Measurements from ENCODE around the gene C19orf38.
A peak's percentile ranks its signal among the peaks of the same experiment; 100 is the strongest.

C19orf38 gene

DNA sequence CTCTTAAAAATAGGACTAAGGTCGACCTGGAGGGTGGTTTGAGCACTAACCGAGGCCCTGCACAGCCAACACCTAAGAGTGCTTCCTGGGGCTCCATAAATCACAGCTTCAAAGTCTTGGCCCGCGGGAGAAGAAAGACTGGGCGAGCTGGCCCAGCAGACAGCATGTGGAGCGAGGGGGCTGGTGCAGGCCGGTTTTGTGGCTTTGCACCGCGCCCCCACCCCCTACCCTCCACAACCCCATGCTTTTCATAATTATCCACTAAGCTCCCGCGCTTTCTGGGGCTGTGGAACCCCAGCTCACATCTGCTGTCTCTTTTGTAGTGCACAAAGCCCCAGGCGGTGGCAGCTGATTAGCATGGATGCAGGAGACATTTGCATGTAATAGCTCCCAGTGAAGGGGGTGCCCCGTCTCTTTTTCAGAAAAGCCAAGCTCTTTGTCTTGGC is 40.2 kb downstream of the C19orf38 start:
- Histone ChIP-seq H3K27me3 (ENCODE audit: control insufficient read depth in 2 of 2, insufficient read depth in 2 of 2, low read length in 2 of 2) (no peaks in the 10 kb centered on the region), H3K4me1 (ENCODE audit: control insufficient read depth in 2 of 2, insufficient read depth in 2 of 2, low read length in 2 of 2) (peaks cover 15 to 25% of the 10 kb centered on the region in 2 donors), H3K27ac (ENCODE audit: low read depth in 2 of 2, low read length in 2 of 2) (peak overlapping the region in 1 of 2 donors; percentile 16), H3K9me3 (ENCODE audit: control insufficient read depth in 2 of 2, low read length in 2 of 2) (no peaks in the 10 kb centered on the region), H3K4me3 (ENCODE audit: low read length in 2 of 2) (no peak overlapping the region), H3K36me3 (ENCODE audit: control insufficient read depth in 2 of 2, insufficient read depth in 2 of 2, low read length in 2 of 2) (peaks cover 0 to 2% of the 10 kb centered on the region in 2 donors), H3K9ac (ENCODE audit: low read depth in 1 of 2, low read length in 2 of 2) (no peak overlapping the region)

GRCh38 chr19:10889880-10890279 is 41.7 kb downstream of the C19orf38 start:
- Histone ChIP-seq H3K4me1 (ENCODE audit: control insufficient read depth in 2 of 2, insufficient read depth in 2 of 2, low read length in 2 of 2) (peaks cover 15 to 25% of the 10 kb centered on the region in 2 donors), H3K27ac (ENCODE audit: low read depth in 2 of 2, low read length in 2 of 2) (no peak overlapping the region), H3K4me3 (ENCODE audit: low read length in 2 of 2) (no peak overlapping the region), H3K9me3 (ENCODE audit: control insufficient read depth in 2 of 2, low read length in 2 of 2) (no peaks in the 10 kb centered on the region), H3K27me3 (ENCODE audit: control insufficient read depth in 2 of 2, insufficient read depth in 2 of 2, low read length in 2 of 2) (no peaks in the 10 kb centered on the region), H3K36me3 (ENCODE audit: control insufficient read depth in 2 of 2, insufficient read depth in 2 of 2, low read length in 2 of 2) (peaks cover 0 to 2% of the 10 kb centered on the region in 2 donors), H3K9ac (ENCODE audit: low read depth in 1 of 2, low read length in 2 of 2) (no peak overlapping the region)

GRCh38 chr19:10891405-10892086 is 43.3 kb downstream of the C19orf38 start:
- Histone ChIP-seq H3K27ac (ENCODE audit: low read depth in 2 of 2, low read length in 2 of 2) (peak overlapping the region; percentile 82 to 94), H3K9me3 (ENCODE audit: control insufficient read depth in 2 of 2, low read length in 2 of 2) (no peaks in the 10 kb centered on the region)

DNA sequence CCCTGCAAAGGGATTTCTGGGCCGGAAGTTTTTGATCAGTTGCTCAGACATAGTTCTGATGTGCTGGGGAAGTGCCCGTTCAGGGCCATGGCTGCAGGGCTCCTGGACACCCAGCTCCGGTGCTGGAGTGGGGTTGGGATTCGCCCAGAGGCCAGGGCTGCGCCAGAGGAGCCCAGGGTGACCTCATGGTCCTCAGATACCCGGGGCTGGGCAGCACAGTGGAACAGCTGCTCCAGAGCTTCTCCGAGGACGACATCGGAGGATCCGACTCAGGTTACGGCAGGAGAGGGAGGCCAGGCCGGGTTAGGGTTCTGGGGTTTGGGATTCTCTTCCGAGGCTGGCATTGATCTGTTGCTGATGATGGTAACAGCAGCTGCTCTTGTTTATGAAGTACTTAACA is 44.0 kb downstream of the C19orf38 start:
- peak overlapping the region in 1 of 2 donors; percentile 31 for H3K4me3 ChIP-seq (ENCODE audit: low read length in 2 of 2)
- H3K36me3 ChIP-seq (ENCODE audit: control insufficient read depth in 2 of 2, insufficient read depth in 2 of 2, low read length in 2 of 2), result no peaks in the 10 kb centered on the region
- H3K4me1 ChIP-seq (ENCODE audit: control insufficient read depth in 2 of 2, insufficient read depth in 2 of 2, low read length in 2 of 2), result peaks cover 25 to 36% of the 10 kb centered on the region in 2 donors
- no peaks in the 10 kb centered on the region for H3K27me3 ChIP-seq (ENCODE audit: control insufficient read depth in 2 of 2, insufficient read depth in 2 of 2, low read length in 2 of 2)
- H3K27ac ChIP-seq (ENCODE audit: low read depth in 2 of 2, low read length in 2 of 2), result peak overlapping the region; percentile 82 to 94
- no peaks in the 10 kb centered on the region for H3K9me3 ChIP-seq (ENCODE audit: control insufficient read depth in 2 of 2, low read length in 2 of 2)
- H3K9ac ChIP-seq (ENCODE audit: low read depth in 1 of 2, low read length in 2 of 2), result peak overlapping the region; percentile 44 to 58

More at GRCh38 chr19:10891405-10892086, 43.3 kb downstream of the C19orf38 start:
- H3K4me1 ChIP-seq (ENCODE audit: control insufficient read depth in 2 of 2, insufficient read depth in 2 of 2, low read length in 2 of 2), result peaks cover 18 to 29% of the 10 kb centered on the region in 2 donors
- H3K36me3 ChIP-seq (ENCODE audit: control insufficient read depth in 2 of 2, insufficient read depth in 2 of 2, low read length in 2 of 2), result peaks cover 0 to 2% of the 10 kb centered on the region in 2 donors
- no peaks in the 10 kb centered on the region for H3K27me3 ChIP-seq (ENCODE audit: control insufficient read depth in 2 of 2, insufficient read depth in 2 of 2, low read length in 2 of 2)
- H3K4me3 ChIP-seq (ENCODE audit: low read length in 2 of 2), result peak overlapping the region; percentile 5 to 41
- H3K9ac ChIP-seq (ENCODE audit: low read depth in 1 of 2, low read length in 2 of 2), result peak overlapping the region; percentile 58

GRCh38 chr19:10894911-10895213 is 46.6 kb downstream of the C19orf38 start:
- Histone ChIP-seq H3K4me3 (ENCODE audit: low read length in 2 of 2) (no peak overlapping the region), H3K36me3 (ENCODE audit: control insufficient read depth in 2 of 2, insufficient read depth in 2 of 2, low read length in 2 of 2) (no peaks in the 10 kb centered on the region), H3K9ac (ENCODE audit: low read depth in 1 of 2, low read length in 2 of 2) (no peak overlapping the region), H3K4me1 (ENCODE audit: control insufficient read depth in 2 of 2, insufficient read depth in 2 of 2, low read length in 2 of 2) (peaks cover 39 to 42% of the 10 kb centered on the region in 2 donors), H3K9me3 (ENCODE audit: control insufficient read depth in 2 of 2, low read length in 2 of 2) (no peaks in the 10 kb centered on the region), H3K27me3 (ENCODE audit: control insufficient read depth in 2 of 2, insufficient read depth in 2 of 2, low read length in 2 of 2) (no peaks in the 10 kb centered on the region), H3K27ac (ENCODE audit: low read depth in 2 of 2, low read length in 2 of 2) (no peak overlapping the region)

- no peaks in the 10 kb centered on the region for H3K36me3 ChIP-seq (ENCODE audit: control insufficient read depth in 2 of 2, insufficient read depth in 2 of 2, low read length in 2 of 2)
- no peaks in the 10 kb centered on the region for H3K27me3 ChIP-seq (ENCODE audit: control insufficient read depth in 2 of 2, insufficient read depth in 2 of 2, low read length in 2 of 2)
- no peak overlapping the region for H3K4me3 ChIP-seq (ENCODE audit: low read length in 2 of 2)
- H3K27ac ChIP-seq (ENCODE audit: low read depth in 2 of 2, low read length in 2 of 2), result no peak overlapping the region
- peaks cover 44 to 47% of the 10 kb centered on the region in 2 donors for H3K4me1 ChIP-seq (ENCODE audit: control insufficient read depth in 2 of 2, insufficient read depth in 2 of 2, low read length in 2 of 2)
- H3K9ac ChIP-seq (ENCODE audit: low read depth in 1 of 2, low read length in 2 of 2), result no peak overlapping the region
- H3K9me3 ChIP-seq (ENCODE audit: control insufficient read depth in 2 of 2, low read length in 2 of 2), result no peaks in the 10 kb centered on the region
Measured at GRCh38 chr19:10895363-10895762, 47.1 kb downstream of the C19orf38 start.

DNA sequence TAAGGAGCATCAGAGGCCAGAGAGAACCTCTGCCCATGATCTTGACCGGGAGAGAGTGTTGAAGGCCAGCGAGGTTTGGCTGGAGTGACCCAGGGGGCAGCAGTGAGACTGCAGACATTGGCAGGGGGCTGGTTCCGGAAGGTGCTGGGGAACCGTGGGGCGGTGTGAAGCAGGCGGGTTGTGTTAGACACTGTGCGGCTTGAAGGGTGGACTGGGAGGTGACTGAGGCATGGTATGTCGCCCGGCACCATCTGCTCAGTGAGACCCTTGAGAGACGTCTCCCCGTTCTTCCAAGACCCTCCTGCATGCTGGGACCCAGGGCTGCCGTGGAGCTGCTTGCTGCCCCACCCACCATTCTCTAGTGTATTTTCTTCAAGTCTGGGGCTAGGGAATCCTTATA is 47.7 kb downstream of the C19orf38 start:
- Histone ChIP-seq H3K27ac (ENCODE audit: low read depth in 2 of 2, low read length in 2 of 2) (peak overlapping the region in 1 of 2 donors; percentile 29), H3K9me3 (ENCODE audit: control insufficient read depth in 2 of 2, low read length in 2 of 2) (no peaks in the 10 kb centered on the region), H3K27me3 (ENCODE audit: control insufficient read depth in 2 of 2, insufficient read depth in 2 of 2, low read length in 2 of 2) (no peaks in the 10 kb centered on the region), H3K4me3 (ENCODE audit: low read length in 2 of 2) (no peak overlapping the region), H3K9ac (ENCODE audit: low read depth in 1 of 2, low read length in 2 of 2) (no peak overlapping the region), H3K4me1 (ENCODE audit: control insufficient read depth in 2 of 2, insufficient read depth in 2 of 2, low read length in 2 of 2) (peaks cover 42 to 45% of the 10 kb centered on the region in 2 donors), H3K36me3 (ENCODE audit: control insufficient read depth in 2 of 2, insufficient read depth in 2 of 2, low read length in 2 of 2) (no peaks in the 10 kb centered on the region)

DNA sequence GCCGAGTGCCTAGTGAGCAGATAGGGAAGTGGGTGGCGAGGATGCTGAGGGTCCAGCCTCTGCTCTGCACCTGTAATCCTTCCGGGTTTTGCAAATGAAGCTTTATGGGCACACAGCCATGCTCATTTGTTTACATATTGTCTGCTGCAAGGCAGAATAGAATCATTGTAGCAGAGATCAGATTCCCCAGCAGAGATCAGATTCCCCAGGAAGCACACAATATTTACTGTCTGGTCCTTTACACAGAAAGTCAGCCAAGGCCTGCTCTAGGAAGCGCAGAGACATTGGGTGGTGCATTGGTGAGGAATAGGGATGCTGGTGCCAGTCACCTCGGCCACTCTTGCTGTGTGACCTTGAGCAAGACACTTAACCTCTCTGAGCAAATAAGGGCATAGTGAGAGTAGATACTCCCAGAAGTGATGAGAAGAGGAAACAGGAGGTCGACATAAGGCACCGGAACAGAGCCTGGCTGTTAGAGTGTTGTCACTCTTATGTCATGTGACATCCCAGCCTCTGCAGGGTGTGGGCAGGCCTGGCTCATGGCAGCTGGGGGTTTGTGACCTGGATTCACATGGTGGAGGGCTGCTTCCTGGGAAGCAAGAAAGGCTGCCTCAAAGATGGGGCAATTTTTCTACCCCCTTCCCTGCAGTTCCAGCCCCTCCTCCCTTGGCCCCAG is 48.8 kb downstream of the C19orf38 start:
- peaks cover 35 to 36% of the 10 kb centered on the region in 2 donors for H3K4me1 ChIP-seq (ENCODE audit: control insufficient read depth in 2 of 2, insufficient read depth in 2 of 2, low read length in 2 of 2)
- no peaks in the 10 kb centered on the region for H3K36me3 ChIP-seq (ENCODE audit: control insufficient read depth in 2 of 2, insufficient read depth in 2 of 2, low read length in 2 of 2)
- no peaks in the 10 kb centered on the region for H3K27me3 ChIP-seq (ENCODE audit: control insufficient read depth in 2 of 2, insufficient read depth in 2 of 2, low read length in 2 of 2)
- no peaks in the 10 kb centered on the region for H3K9me3 ChIP-seq (ENCODE audit: control insufficient read depth in 2 of 2, low read length in 2 of 2)
- H3K27ac ChIP-seq (ENCODE audit: low read depth in 2 of 2, low read length in 2 of 2), result peak overlapping the region; percentile 29 to 45
- no peak overlapping the region for H3K4me3 ChIP-seq (ENCODE audit: low read length in 2 of 2)
- H3K9ac ChIP-seq (ENCODE audit: low read depth in 1 of 2, low read length in 2 of 2), result peak overlapping the region in 1 of 2 donors; percentile 23

DNA sequence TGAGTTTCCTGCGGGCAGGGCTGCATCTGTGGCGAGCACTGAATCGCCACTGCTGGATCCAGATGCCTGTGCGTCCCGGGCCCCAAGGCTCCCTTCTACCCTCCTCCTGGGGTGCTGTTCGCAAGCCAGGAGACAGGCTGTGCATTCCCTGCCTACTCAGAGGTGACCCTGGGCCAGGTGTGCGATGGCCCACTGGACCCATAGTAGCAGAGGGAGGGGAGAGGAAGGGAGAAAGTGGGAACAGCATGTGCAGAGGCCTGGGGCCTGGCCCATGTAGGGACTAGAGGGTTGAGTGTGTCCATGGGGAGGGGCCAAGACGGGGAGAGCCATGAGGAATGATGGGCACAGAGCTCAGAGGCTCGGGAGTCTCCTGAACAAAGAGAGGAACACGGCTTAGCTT is 50.4 kb downstream of the C19orf38 start:
- Histone ChIP-seq H3K27me3 (ENCODE audit: control insufficient read depth in 2 of 2, insufficient read depth in 2 of 2, low read length in 2 of 2) (no peaks in the 10 kb centered on the region), H3K4me3 (ENCODE audit: low read length in 2 of 2) (no peak overlapping the region), H3K27ac (ENCODE audit: low read depth in 2 of 2, low read length in 2 of 2) (peak overlapping the region; percentile 82 to 89), H3K9me3 (ENCODE audit: control insufficient read depth in 2 of 2, low read length in 2 of 2) (no peaks in the 10 kb centered on the region), H3K9ac (ENCODE audit: low read depth in 1 of 2, low read length in 2 of 2) (peak overlapping the region; percentile 22 to 34), H3K4me1 (ENCODE audit: control insufficient read depth in 2 of 2, insufficient read depth in 2 of 2, low read length in 2 of 2) (peaks cover 30 to 32% of the 10 kb centered on the region in 2 donors), H3K36me3 (ENCODE audit: control insufficient read depth in 2 of 2, insufficient read depth in 2 of 2, low read length in 2 of 2) (no peaks in the 10 kb centered on the region)

DNA sequence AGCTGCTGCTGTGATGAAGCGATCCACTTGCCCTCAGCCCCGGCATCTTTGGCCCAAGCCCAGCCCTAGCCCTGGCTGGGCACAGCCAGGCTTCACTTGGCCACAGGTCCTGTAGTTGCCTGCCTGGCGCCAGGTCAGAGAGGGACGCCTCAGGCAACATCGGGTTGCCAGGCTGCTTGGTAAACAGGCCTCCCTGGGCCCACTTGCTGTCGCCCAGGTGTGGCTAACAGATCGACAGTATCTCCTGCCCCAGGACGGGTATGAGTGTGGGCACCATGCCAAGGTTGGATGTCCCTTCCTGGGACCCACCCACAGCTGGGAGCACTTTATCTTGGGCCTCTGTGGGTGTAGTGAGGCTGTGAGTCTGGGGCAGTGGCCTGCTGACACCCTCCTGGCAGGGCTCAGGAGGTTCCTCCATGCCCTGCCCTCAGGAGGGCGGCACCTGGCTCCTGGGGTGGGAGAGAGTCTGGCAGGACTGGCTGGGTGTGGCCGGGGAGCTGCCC is 51.0 kb downstream of the C19orf38 start:
- peak overlapping the region; percentile 82 to 89 for H3K27ac ChIP-seq (ENCODE audit: low read depth in 2 of 2, low read length in 2 of 2)

More for the DNA sequence above, 51.0 kb downstream of the C19orf38 start:
- H3K27me3 ChIP-seq (ENCODE audit: control insufficient read depth in 2 of 2, insufficient read depth in 2 of 2, low read length in 2 of 2), result no peaks in the 10 kb centered on the region
- peaks cover 30 to 32% of the 10 kb centered on the region in 2 donors for H3K4me1 ChIP-seq (ENCODE audit: control insufficient read depth in 2 of 2, insufficient read depth in 2 of 2, low read length in 2 of 2)
- no peaks in the 10 kb centered on the region for H3K36me3 ChIP-seq (ENCODE audit: control insufficient read depth in 2 of 2, insufficient read depth in 2 of 2, low read length in 2 of 2)
- no peak overlapping the region for H3K4me3 ChIP-seq (ENCODE audit: low read length in 2 of 2)
- peak overlapping the region; percentile 22 to 34 for H3K9ac ChIP-seq (ENCODE audit: low read depth in 1 of 2, low read length in 2 of 2)
- H3K9me3 ChIP-seq (ENCODE audit: control insufficient read depth in 2 of 2, low read length in 2 of 2), result no peaks in the 10 kb centered on the region

All from mucosa of rectum (tissue), 2 donors.